Neuronal stem cell (in vitro differentiated cells): Measurements from ENCODE around the gene TBRG4.

Source experiments
- DNase-seq: peaks from one replicate; pipeline ENCODE4 v3.0.0-alpha.2; 2013; ENCODE audit warnings: low spot score
- H2AFZ ChIP-seq: one replicate; pipeline ENCODE4 v1.6.1; 2013; ENCODE audit warnings: mild to moderate bottlenecking, low read length, inconsistent platforms
- H2AK5ac ChIP-seq: 2 replicates; pipeline ENCODE4 v1.6.1; 2013; ENCODE audit warnings: low read depth, mild to moderate bottlenecking, inconsistent platforms, low read length, moderate library complexity, mixed read lengths
- H2BK120ac ChIP-seq: 2 replicates; pipeline ENCODE4 v1.6.1; 2013; ENCODE audit warnings: low read depth, mild to moderate bottlenecking, inconsistent platforms, low read length, moderate library complexity, mixed read lengths
- H2BK12ac ChIP-seq: one replicate; pipeline ENCODE4 v1.6.1; 2013; ENCODE audit warnings: low read length, inconsistent platforms
- H2BK15ac ChIP-seq: 2 replicates; pipeline ENCODE4 v1.6.1; 2013; ENCODE audit warnings: mild to moderate bottlenecking, low read length, inconsistent platforms, mixed read lengths
- H2BK5ac ChIP-seq: one replicate; pipeline ENCODE4 v1.6.1; 2013; ENCODE audit warnings: inconsistent platforms, mild to moderate bottlenecking, low read length, moderate library complexity
- H3K14ac ChIP-seq: one replicate; pipeline ENCODE4 v1.6.1; 2013; ENCODE audit warnings: low read length, inconsistent platforms
- H3K18ac ChIP-seq: 2 replicates; pipeline ENCODE4 v1.6.1; 2013; ENCODE audit warnings: low read length, inconsistent platforms
- H3K23ac ChIP-seq: 2 replicates; pipeline ENCODE4 v1.6.1; 2013; ENCODE audit warnings: low read depth, mild to moderate bottlenecking, mixed read lengths, low read length, inconsistent platforms; ENCODE audit not compliant: poor library complexity
- H3K27ac ChIP-seq: replicated peaks from 3 replicates; pipeline ENCODE4 v1.5.1; 2013; ENCODE audit warnings: low read length, inconsistent platforms
- H3K27me3 ChIP-seq, 3 experiments: 2 replicates each; pipeline ENCODE4 v1.6.1; 2013; ENCODE audit warnings: low read length in 3 of 3, mild to moderate bottlenecking in 2 of 3, inconsistent platforms in 1 of 3, low read depth in 1 of 3, mixed read lengths in 1 of 3, moderate library complexity in 1 of 3; ENCODE audit not compliant: control insufficient read depth in 3 of 3, insufficient read depth in 3 of 3
- H3K36me3 ChIP-seq, 2 donors: replicated peaks in 1 of 2; 2 replicates each; pipeline ENCODE4 v1.6.1; 2013; ENCODE audit warnings: low read length in 2 of 2; ENCODE audit not compliant: control insufficient read depth in 2 of 2, insufficient read depth in 2 of 2
- H3K4ac ChIP-seq: 2 replicates; pipeline ENCODE4 v1.6.1; 2013; ENCODE audit warnings: inconsistent platforms, mild to moderate bottlenecking, low read length, moderate library complexity
- H3K4me1 ChIP-seq, 2 donors: 1 replicate in 1 of 2; 2 replicates in 1 of 2; pipeline ENCODE4 v1.6.1; 2013; ENCODE audit warnings: low read length in 2 of 2, low read depth in 1 of 2; ENCODE audit not compliant: control insufficient read depth in 2 of 2, insufficient read depth in 1 of 2
- H3K4me2 ChIP-seq: one replicate; pipeline ENCODE4 v1.6.1; 2013; ENCODE audit warnings: mild to moderate bottlenecking, low read length, inconsistent platforms; ENCODE audit not compliant: insufficient read depth, poor library complexity, severe bottlenecking
- H3K4me3 ChIP-seq, 2 donors: 2 replicates each; pipeline ENCODE4 v1.5.1; 2013; ENCODE audit warnings: low read length in 2 of 2, mild to moderate bottlenecking in 2 of 2, inconsistent platforms in 1 of 2, moderate library complexity in 1 of 2
- H3K79me1 ChIP-seq: one replicate; pipeline ENCODE4 v1.6.1; 2013; ENCODE audit warnings: low read depth, mild to moderate bottlenecking, inconsistent platforms, low read length, moderate library complexity
- H3K9ac ChIP-seq: one replicate; pipeline ENCODE4 v1.6.1; 2013; ENCODE audit warnings: mild to moderate bottlenecking, low read depth, low read length, inconsistent platforms; ENCODE audit not compliant: poor library complexity
- H3K9me3 ChIP-seq, 2 donors: replicated peaks in 1 of 2; 2 replicates each; pipeline versions ENCODE3 to v1.6.1; 2013; ENCODE audit warnings: low read length in 2 of 2, mild to moderate bottlenecking in 2 of 2, inconsistent platforms in 1 of 2, low read depth in 1 of 2, mixed read lengths in 1 of 2, moderate library complexity in 1 of 2; ENCODE audit not compliant: control insufficient read depth in 2 of 2, insufficient read depth in 1 of 2
- H4K8ac ChIP-seq: one replicate; pipeline ENCODE4 v1.6.1; 2013; ENCODE audit warnings: low read depth, mild to moderate bottlenecking, inconsistent platforms, low read length, moderate library complexity
- H4K91ac ChIP-seq: one replicate; pipeline ENCODE4 v1.6.1; 2013; ENCODE audit warnings: low read length, low read depth, mild to moderate bottlenecking, inconsistent platforms; ENCODE audit not compliant: poor library complexity
- WGBS, 2 donors: extraction: QIAGEN DNeasy Blood & Tissue Kit; methylation state at CpG; one replicate each; pipeline ENCODE4 v1.1.7; 2013; ENCODE audit warnings: missing lambda C conversion rate in 2 of 2, mixed read lengths in 1 of 2; ENCODE audit not compliant: insufficient read length in 2 of 2, insufficient replicate concordance in 1 of 2; ENCODE audit errors: extremely low coverage in 2 of 2; 5-methylcytosine and 5-hydroxymethylcytosine counted together

TBRG4 gene

DNA sequence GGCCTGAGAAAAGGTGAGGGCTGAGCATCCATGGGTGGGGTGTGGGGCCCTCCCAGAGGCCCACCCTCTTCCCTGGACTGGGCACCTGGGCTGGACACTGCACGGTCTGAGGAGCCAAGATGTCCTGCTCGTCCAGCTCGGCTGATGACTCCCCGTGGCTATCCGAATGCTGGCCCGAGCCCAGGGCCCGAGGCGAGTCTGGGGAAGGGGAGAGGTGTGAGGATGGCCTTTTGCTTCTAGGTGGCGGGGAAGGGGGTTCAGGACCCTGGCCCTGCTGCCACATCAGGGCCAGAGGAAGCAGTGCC is 29.9 kb downstream of the TBRG4 start:
- no peak for DNase-seq
- no peaks in the 10 kb centered on the region for H3K4me1 ChIP-seq
- no peak overlapping the region for H3K18ac ChIP-seq
- H3K14ac ChIP-seq, result no peak overlapping the region
- peak overlapping the region; percentile 80 for H3K23ac ChIP-seq
- no peak overlapping the region for H3K27ac ChIP-seq
- no peak overlapping the region for H2BK15ac ChIP-seq
- H2BK5ac ChIP-seq, result no peak overlapping the region
- no peak overlapping the region for H4K8ac ChIP-seq
- no peaks in the 10 kb centered on the region for H3K27me3 ChIP-seq
- no peak overlapping the region for H2AFZ ChIP-seq
- H2BK120ac ChIP-seq, result no peak overlapping the region
- H2BK12ac ChIP-seq, result peak overlapping the region; percentile 10
- no CpG with 5 or more reads among the region's 9 CpGs for WGBS, 2 donors
- H3K4me2 ChIP-seq, result no peak overlapping the region
- H3K79me1 ChIP-seq, result peaks cover 7% of the 10 kb centered on the region
- no peak overlapping the region for H4K91ac ChIP-seq
- no peak overlapping the region for H3K9ac ChIP-seq
- H3K4me3 ChIP-seq, result no peak overlapping the region
- no peak overlapping the region for H2AK5ac ChIP-seq
- H3K9me3 ChIP-seq, result no peaks in the 10 kb centered on the region
- H3K36me3 ChIP-seq, result peaks cover 9 to 14% of the 10 kb centered on the region in 2 donors
- no peak overlapping the region for H3K4ac ChIP-seq

DNA sequence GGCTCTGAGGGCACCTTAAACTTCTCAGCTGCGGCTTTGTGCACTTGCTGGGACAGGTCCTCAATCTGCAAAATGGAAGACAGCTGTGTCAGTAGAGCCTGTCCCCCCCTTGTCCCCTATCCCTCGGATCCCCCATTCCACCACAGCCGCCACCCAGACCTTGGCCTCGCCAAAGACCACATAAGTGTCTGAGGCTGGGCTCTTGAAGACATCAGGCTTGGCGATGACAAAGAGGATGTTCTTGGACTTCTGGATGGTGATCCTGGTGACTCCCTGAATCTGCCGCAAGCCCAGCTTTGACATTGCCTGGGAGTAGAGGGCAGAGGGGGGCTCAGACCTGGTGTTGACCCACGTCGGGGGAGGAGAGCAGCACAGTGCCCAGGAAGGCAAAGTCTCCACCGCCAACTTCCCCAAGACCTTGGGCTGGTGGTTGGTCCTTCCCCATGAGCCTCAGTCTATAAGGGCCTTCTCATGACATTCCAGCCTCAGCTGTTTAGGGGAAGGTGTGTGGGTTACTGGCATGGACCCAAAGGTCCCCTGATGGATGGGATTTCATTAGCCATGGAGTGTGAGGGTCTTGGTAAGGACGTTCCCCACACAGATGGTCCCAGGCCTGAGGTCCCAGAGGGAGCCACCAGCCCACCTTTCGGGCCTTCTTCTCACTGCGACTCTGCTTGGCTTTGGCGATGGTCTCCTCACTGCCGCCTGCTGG is 30.4 kb downstream of the TBRG4 start:
- Histone ChIP-seq H3K14ac (no peak overlapping the region), H3K4me1 (no peaks in the 10 kb centered on the region), H3K27me3 (no peaks in the 10 kb centered on the region), H3K4ac (no peak overlapping the region), H2BK5ac (no peak overlapping the region), H3K18ac (no peak overlapping the region), H3K9ac (no peak overlapping the region), H4K8ac (no peak overlapping the region), H2BK15ac (no peak overlapping the region), H3K36me3 (peaks cover 10 to 18% of the 10 kb centered on the region in 2 donors), H2BK120ac (no peak overlapping the region), H3K9me3 (no peaks in the 10 kb centered on the region), H3K23ac (no peak overlapping the region), H3K79me1 (peaks cover 6% of the 10 kb centered on the region), H2AK5ac (no peak overlapping the region), H3K4me2 (no peak overlapping the region), H3K27ac (no peak overlapping the region), H2BK12ac (no peak overlapping the region), H2AFZ (no peak overlapping the region), H3K4me3 (no peak overlapping the region), H4K91ac (no peak overlapping the region)
- DNase-seq, result no peak
- WGBS, 2 donors, result no CpG with 5 or more reads among the region's 14 CpGs

DNA sequence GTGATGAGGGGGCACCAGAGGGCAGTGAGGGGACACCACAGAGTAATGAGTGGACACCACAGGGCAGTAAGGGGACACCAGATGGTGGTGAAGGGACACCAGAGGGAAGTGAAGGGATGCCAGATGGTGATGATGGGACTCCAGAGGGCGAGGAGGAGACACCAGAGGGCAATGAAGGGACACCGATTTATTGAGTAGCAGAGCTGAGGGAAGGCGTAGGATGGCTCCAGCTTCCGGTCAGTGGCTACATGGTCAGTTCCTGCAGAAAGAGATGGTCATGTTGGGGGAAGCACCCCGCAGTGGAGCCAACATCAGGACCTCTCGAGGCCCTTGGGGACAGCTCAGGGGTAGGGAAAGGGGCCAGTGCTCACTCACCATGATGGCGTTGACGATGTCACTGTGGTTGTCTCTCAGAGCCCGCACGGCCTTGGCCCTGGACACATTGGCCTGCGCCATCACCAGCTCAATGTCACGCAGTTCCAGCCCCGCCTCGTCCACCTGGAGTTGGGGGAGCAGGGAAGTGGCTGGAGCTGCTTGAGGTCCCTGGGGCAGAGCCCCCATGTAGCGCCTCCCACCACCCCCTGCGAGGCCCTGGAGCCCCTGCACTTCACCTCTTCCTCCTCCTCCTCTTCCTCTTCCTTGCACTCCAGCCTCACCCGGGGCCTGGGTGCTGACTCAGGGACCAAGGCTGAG is 31.1 kb downstream of the TBRG4 start:
- Histone ChIP-seq H3K36me3 (peaks cover 17 to 25% of the 10 kb centered on the region in 2 donors), H2AK5ac (no peak overlapping the region), H3K4me3 (no peak overlapping the region), H4K8ac (no peak overlapping the region), H3K79me1 (peaks cover 10% of the 10 kb centered on the region), H2BK5ac (no peak overlapping the region), H3K18ac (peak overlapping the region; percentile 44), H3K23ac (no peak overlapping the region), H3K27me3 (no peaks in the 10 kb centered on the region), H3K9me3 (no peaks in the 10 kb centered on the region), H2BK15ac (no peak overlapping the region), H3K9ac (no peak overlapping the region), H4K91ac (no peak overlapping the region), H2BK12ac (no peak overlapping the region), H3K4ac (no peak overlapping the region), H3K27ac (no peak overlapping the region), H3K14ac (peak overlapping the region; percentile 63), H3K4me2 (no peak overlapping the region), H3K4me1 (no peaks in the 10 kb centered on the region), H2AFZ (no peak overlapping the region), H2BK120ac (no peak overlapping the region)
- no CpG with 5 or more reads among the region's 17 CpGs for WGBS, 2 donors
- no peak for DNase-seq

DNA sequence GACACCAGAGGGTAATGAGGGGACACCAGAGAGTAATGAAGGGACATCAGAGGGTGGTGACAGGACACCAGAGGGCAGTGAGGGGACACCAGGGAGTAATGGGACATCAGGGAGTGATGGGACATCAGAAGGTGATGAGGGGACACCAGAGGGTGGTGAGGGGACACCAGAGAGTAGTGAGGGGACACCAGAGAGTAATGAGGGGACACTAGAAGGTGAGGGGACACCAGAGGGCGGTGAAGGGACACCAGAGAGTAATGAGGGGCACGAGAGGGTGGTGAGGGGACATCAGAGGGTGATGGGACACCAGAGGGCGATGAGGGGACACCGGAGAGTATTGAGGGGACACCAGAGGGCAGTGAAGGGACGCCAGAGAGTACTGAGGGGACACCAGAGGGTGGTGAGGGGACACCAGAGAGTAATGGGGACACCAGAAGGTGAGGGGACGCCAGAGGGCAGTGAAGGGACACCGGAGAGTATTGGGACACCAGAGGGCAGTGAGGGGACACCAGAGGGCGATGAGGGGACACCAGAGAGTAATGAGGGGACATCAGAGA is 33.3 kb downstream of the TBRG4 start:
- Histone ChIP-seq H4K91ac (no peak overlapping the region), H3K36me3 (peaks cover 32 to 47% of the 10 kb centered on the region in 2 donors), H3K27ac (no peak overlapping the region), H3K14ac (no peak overlapping the region), H2BK12ac (no peak overlapping the region), H3K18ac (no peak overlapping the region), H3K4me2 (no peak overlapping the region), H3K27me3 (no peaks in the 10 kb centered on the region), H3K9me3 (no peaks in the 10 kb centered on the region), H2BK120ac (no peak overlapping the region), H3K79me1 (peaks cover 12% of the 10 kb centered on the region), H3K4me3 (no peak overlapping the region), H3K4ac (no peak overlapping the region), H2AK5ac (no peak overlapping the region), H4K8ac (no peak overlapping the region), H2AFZ (no peak overlapping the region), H3K9ac (no peak overlapping the region), H3K4me1 (no peaks in the 10 kb centered on the region), H2BK15ac (no peak overlapping the region), H3K23ac (no peak overlapping the region), H2BK5ac (no peak overlapping the region)
- no peak for DNase-seq
- whole genome bisulfite sequencing, 2 donors, result no CpG with 5 or more reads among the region's 8 CpGs
